Trophoblast cell (in vitro differentiated cells and primary cell): ENCODE measurements around the gene IQCN.

Experiments used
- DNase-seq, 2 donors: peaks; one replicate each; pipeline ENCODE4 v3.0.0-alpha.2; 2016
- H2AFZ ChIP-seq: 2 replicates; pipeline ENCODE4 v1.6.1; 2013; ENCODE audit warnings: low read length, moderate library complexity, mild to moderate bottlenecking; ENCODE audit not compliant: insufficient read depth, poor library complexity
- H2AK5ac ChIP-seq: 2 replicates; pipeline ENCODE4 v1.6.1; 2013; ENCODE audit warnings: mild to moderate bottlenecking, low read length
- H2BK120ac ChIP-seq: 2 replicates; pipeline ENCODE4 v1.6.1; 2013; ENCODE audit warnings: low read length, mild to moderate bottlenecking, moderate library complexity; ENCODE audit not compliant: insufficient read depth, poor library complexity
- H2BK12ac ChIP-seq: 2 replicates; pipeline ENCODE4 v1.6.1; 2013; ENCODE audit warnings: mild to moderate bottlenecking, low read length, moderate library complexity
- H2BK5ac ChIP-seq: 2 replicates; pipeline ENCODE4 v1.6.1; 2013; ENCODE audit warnings: low read length, low read depth, moderate library complexity, mild to moderate bottlenecking; ENCODE audit not compliant: poor library complexity
- H3K14ac ChIP-seq: 2 replicates; pipeline ENCODE4 v1.6.1; 2013; ENCODE audit warnings: mild to moderate bottlenecking, low read length
- H3K18ac ChIP-seq: 2 replicates; pipeline ENCODE4 v1.6.1; 2013; ENCODE audit warnings: mild to moderate bottlenecking, low read length
- H3K23ac ChIP-seq: 2 replicates; pipeline ENCODE4 v1.6.1; 2013; ENCODE audit warnings: low read length
- H3K27ac ChIP-seq: 2 replicates; pipeline ENCODE4 v1.5.1; 2013; ENCODE audit warnings: low read depth, mild to moderate bottlenecking, inconsistent platforms, low read length, moderate library complexity
- H3K27me3 ChIP-seq: 2 replicates; pipeline ENCODE4 v1.6.1; 2013; ENCODE audit warnings: inconsistent platforms, mild to moderate bottlenecking, low read length, moderate library complexity; ENCODE audit not compliant: insufficient read depth
- H3K36me3 ChIP-seq, 2 experiments: 1 replicate in 1 of 2; 2 replicates in 1 of 2; pipeline ENCODE4 v1.6.1; 2013; ENCODE audit warnings: low read length in 2 of 2, mild to moderate bottlenecking in 2 of 2, moderate library complexity in 1 of 2; ENCODE audit not compliant: insufficient read depth in 2 of 2, control insufficient read depth in 1 of 2
- H3K4ac ChIP-seq: 2 replicates; pipeline ENCODE4 v1.6.1; 2013; ENCODE audit warnings: low read depth, mild to moderate bottlenecking, low read length, moderate library complexity
- H3K4me1 ChIP-seq, 2 experiments: 1 replicate in 1 of 2; 2 replicates in 1 of 2; pipeline ENCODE4 v1.6.1; 2013; ENCODE audit warnings: low read length in 2 of 2, mild to moderate bottlenecking in 2 of 2, moderate library complexity in 1 of 2; ENCODE audit not compliant: insufficient read depth in 2 of 2, control insufficient read depth in 1 of 2
- H3K4me2 ChIP-seq: 2 replicates; pipeline ENCODE4 v1.6.1; 2013; ENCODE audit warnings: inconsistent platforms, mild to moderate bottlenecking, low read length, moderate library complexity
- H3K4me3 ChIP-seq: 2 replicates; pipeline ENCODE4 v1.5.1; 2013; ENCODE audit warnings: mild to moderate bottlenecking, low read depth, low read length, inconsistent platforms
- H3K79me1 ChIP-seq: one replicate; pipeline ENCODE4 v1.6.1; 2013; ENCODE audit warnings: low read length
- H3K79me2 ChIP-seq: 2 replicates; pipeline ENCODE4 v1.6.1; 2013; ENCODE audit warnings: low read length, mild to moderate bottlenecking; ENCODE audit not compliant: control insufficient read depth, insufficient read depth, poor library complexity
- H3K9ac ChIP-seq: 2 replicates; pipeline ENCODE4 v1.6.1; 2013; ENCODE audit warnings: mild to moderate bottlenecking, low read length
- H3K9me3 ChIP-seq: 2 replicates; pipeline ENCODE4 v1.6.1; 2013; ENCODE audit warnings: low read depth, mild to moderate bottlenecking, control low read depth, inconsistent platforms, low read length; ENCODE audit not compliant: insufficient read depth
- H4K12ac ChIP-seq: 2 replicates; pipeline ENCODE4 v1.6.1; 2013; ENCODE audit warnings: low read depth, mild to moderate bottlenecking, low read length, moderate library complexity
- H4K8ac ChIP-seq: 2 replicates; pipeline ENCODE4 v1.6.1; 2013; ENCODE audit warnings: low read depth, mild to moderate bottlenecking, low read length, moderate library complexity
- H4K91ac ChIP-seq: one replicate; pipeline ENCODE4 v1.6.1; 2013; ENCODE audit warnings: low read depth, mild to moderate bottlenecking, low read length, moderate library complexity
- WGBS: extraction: QIAGEN DNeasy Blood & Tissue Kit; methylation state at CpG from one replicate; pipeline ENCODE4 v1.1.7; 2013; ENCODE audit warnings: missing lambda C conversion rate; ENCODE audit not compliant: insufficient read length, insufficient coverage; ENCODE audit errors: extremely low coverage; 5-methylcytosine and 5-hydroxymethylcytosine counted together

Gene IQCN

GRCh38 chr19:18263324-18264136 is 10.7 kb downstream of the IQCN start:
- no peak overlapping the region for H4K91ac ChIP-seq
- H3K18ac ChIP-seq, result no peak overlapping the region
- peaks cover 32 to 34% of the 10 kb centered on the region in 2 experiments for H3K36me3 ChIP-seq
- H3K9me3 ChIP-seq, result peaks cover 7% of the 10 kb centered on the region
- no peak overlapping the region for H2BK12ac ChIP-seq
- H3K23ac ChIP-seq, result no peak overlapping the region
- H4K8ac ChIP-seq, result no peak overlapping the region
- no peaks in the 10 kb centered on the region for H3K4me1 ChIP-seq
- no peak overlapping the region for H2AFZ ChIP-seq
- WGBS, result no CpG with 5 or more reads among the region's 16 CpGs
- no peak overlapping the region for H3K14ac ChIP-seq
- no peaks in the 10 kb centered on the region for H3K79me2 ChIP-seq
- no peak overlapping the region for H3K4ac ChIP-seq
- no peak overlapping the region for H4K12ac ChIP-seq
- H3K4me3 ChIP-seq, result no peak overlapping the region
- H3K79me1 ChIP-seq, result no peaks in the 10 kb centered on the region
- DNase-seq, result no peak
- H2AK5ac ChIP-seq, result no peak overlapping the region
- H3K9ac ChIP-seq, result no peak overlapping the region
- H3K27me3 ChIP-seq, result no peaks in the 10 kb centered on the region
- H3K4me2 ChIP-seq, result no peak overlapping the region
- H3K27ac ChIP-seq, result no peak overlapping the region
- H2BK120ac ChIP-seq, result no peak overlapping the region
- H2BK5ac ChIP-seq, result no peak overlapping the region

DNA sequence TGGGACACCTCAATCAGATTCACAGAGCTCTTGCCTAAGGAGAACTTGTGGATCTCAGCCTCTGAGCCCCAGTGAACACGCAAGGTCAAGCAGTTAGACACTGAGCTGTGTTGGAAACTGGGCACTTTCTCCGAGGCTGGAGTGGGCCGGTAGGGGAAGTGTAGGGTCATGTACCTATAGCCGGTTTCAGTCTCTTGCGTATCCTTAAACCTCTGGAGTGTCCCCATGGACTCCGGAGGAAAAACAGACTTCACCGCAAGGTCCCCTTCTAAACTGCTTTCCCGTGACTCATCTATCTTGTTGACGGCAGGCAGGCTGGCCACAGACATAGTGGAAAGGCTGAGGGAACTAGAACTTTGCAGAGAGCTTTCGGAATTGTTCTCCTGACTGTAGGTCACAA is 11.3 kb downstream of the IQCN start:
- no peaks in the 10 kb centered on the region for H3K4me1 ChIP-seq
- DNase-seq, result no peak
- no peak overlapping the region for H3K27ac ChIP-seq
- no peak overlapping the region for H3K23ac ChIP-seq
- H2BK12ac ChIP-seq, result no peak overlapping the region
- no peak overlapping the region for H3K9ac ChIP-seq
- H3K9me3 ChIP-seq, result peaks cover 7% of the 10 kb centered on the region
- no peak overlapping the region for H3K4me3 ChIP-seq
- H2AK5ac ChIP-seq, result no peak overlapping the region
- H4K91ac ChIP-seq, result no peak overlapping the region
- no CpG with 5 or more reads among the region's 10 CpGs for WGBS
- no peak overlapping the region for H3K4me2 ChIP-seq
- H3K27me3 ChIP-seq, result no peaks in the 10 kb centered on the region
- no peak overlapping the region for H2BK120ac ChIP-seq
- no peak overlapping the region for H2BK5ac ChIP-seq
- H4K8ac ChIP-seq, result no peak overlapping the region
- no peak overlapping the region for H4K12ac ChIP-seq
- no peaks in the 10 kb centered on the region for H3K79me2 ChIP-seq
- no peak overlapping the region for H3K14ac ChIP-seq
- no peak overlapping the region for H3K18ac ChIP-seq
- H3K4ac ChIP-seq, result no peak overlapping the region
- no peak overlapping the region for H2AFZ ChIP-seq
- H3K36me3 ChIP-seq, result peaks cover 32 to 34% of the 10 kb centered on the region in 2 experiments
- no peaks in the 10 kb centered on the region for H3K79me1 ChIP-seq

GRCh38 chr19:18262144-18262543 is 12.1 kb downstream of the IQCN start:
- Histone ChIP-seq H4K91ac (no peak overlapping the region), H4K8ac (no peak overlapping the region), H3K79me2 (no peaks in the 10 kb centered on the region)

DNA sequence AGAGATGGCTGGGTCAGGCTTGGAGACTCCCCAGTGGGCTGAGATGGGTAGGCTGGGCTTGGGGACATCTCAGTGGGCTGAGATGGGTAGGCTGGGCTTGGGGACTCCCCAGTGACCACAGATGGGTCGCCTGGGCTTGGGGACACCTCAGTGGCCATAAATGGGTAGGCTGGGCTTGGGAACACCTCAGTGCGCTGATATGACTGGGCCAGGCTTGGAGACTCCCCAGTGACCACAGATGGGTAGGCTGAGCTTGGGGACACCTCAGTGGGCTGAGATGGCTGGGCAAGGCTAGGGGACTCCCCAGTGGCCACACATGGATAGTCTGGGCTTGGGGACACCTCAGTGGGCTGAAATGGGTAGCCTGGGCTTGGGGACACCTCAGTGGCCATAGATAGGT is 12.8 kb downstream of the IQCN start:
- no peak overlapping the region for H2BK120ac ChIP-seq
- no peak overlapping the region for H3K4me2 ChIP-seq
- no peak overlapping the region for H4K91ac ChIP-seq
- no peak overlapping the region for H3K14ac ChIP-seq
- DNase-seq, result no peak
- no peaks in the 10 kb centered on the region for H3K79me1 ChIP-seq
- peaks cover 7% of the 10 kb centered on the region for H3K9me3 ChIP-seq
- H2BK12ac ChIP-seq, result no peak overlapping the region
- H3K36me3 ChIP-seq, result peaks cover 22 to 23% of the 10 kb centered on the region in 2 experiments
- no peaks in the 10 kb centered on the region for H3K79me2 ChIP-seq
- no peaks in the 10 kb centered on the region for H3K27me3 ChIP-seq
- H2BK5ac ChIP-seq, result no peak overlapping the region
- H4K12ac ChIP-seq, result no peak overlapping the region
- WGBS, result no CpG with 5 or more reads among the region's 2 CpGs
- no peak overlapping the region for H4K8ac ChIP-seq
- no peak overlapping the region for H3K18ac ChIP-seq
- no peak overlapping the region for H2AK5ac ChIP-seq
- H3K4me3 ChIP-seq, result no peak overlapping the region
- no peak overlapping the region for H3K4ac ChIP-seq
- no peaks in the 10 kb centered on the region for H3K4me1 ChIP-seq
- H3K27ac ChIP-seq, result no peak overlapping the region
- H2AFZ ChIP-seq, result no peak overlapping the region
- H3K9ac ChIP-seq, result no peak overlapping the region
- H3K23ac ChIP-seq, result no peak overlapping the region

More at GRCh38 chr19:18262144-18262543, 12.1 kb downstream of the IQCN start:
- Histone ChIP-seq H2BK120ac (no peak overlapping the region), H3K4me1 (no peaks in the 10 kb centered on the region), H3K4ac (no peak overlapping the region), H3K9ac (no peak overlapping the region), H3K79me1 (no peaks in the 10 kb centered on the region), H2BK12ac (no peak overlapping the region), H3K14ac (no peak overlapping the region), H4K12ac (no peak overlapping the region), H3K27me3 (no peaks in the 10 kb centered on the region), H2AK5ac (no peak overlapping the region), H2BK5ac (no peak overlapping the region), H3K27ac (no peak overlapping the region), H3K23ac (no peak overlapping the region), H2AFZ (no peak overlapping the region), H3K18ac (no peak overlapping the region), H3K9me3 (peaks cover 7% of the 10 kb centered on the region), H3K4me3 (no peak overlapping the region), H3K4me2 (no peak overlapping the region), H3K36me3 (peaks cover 28 to 29% of the 10 kb centered on the region in 2 experiments)
- DNase-seq, result no peak
